ENCODE data around the gene CLEC4F. TPM values are rescaled to one million over a fixed set of nuclear protein-coding genes. Genes with fewer than 3 reads are reported as not detected.

The CLEC4F gene
- total and polyA plus RNA-seq, 2 of the 13 experiments (the other 11 are each of a cell fraction or from before 2014, with no cell fraction given), result 0.12 to 0.13 TPM

DNA sequence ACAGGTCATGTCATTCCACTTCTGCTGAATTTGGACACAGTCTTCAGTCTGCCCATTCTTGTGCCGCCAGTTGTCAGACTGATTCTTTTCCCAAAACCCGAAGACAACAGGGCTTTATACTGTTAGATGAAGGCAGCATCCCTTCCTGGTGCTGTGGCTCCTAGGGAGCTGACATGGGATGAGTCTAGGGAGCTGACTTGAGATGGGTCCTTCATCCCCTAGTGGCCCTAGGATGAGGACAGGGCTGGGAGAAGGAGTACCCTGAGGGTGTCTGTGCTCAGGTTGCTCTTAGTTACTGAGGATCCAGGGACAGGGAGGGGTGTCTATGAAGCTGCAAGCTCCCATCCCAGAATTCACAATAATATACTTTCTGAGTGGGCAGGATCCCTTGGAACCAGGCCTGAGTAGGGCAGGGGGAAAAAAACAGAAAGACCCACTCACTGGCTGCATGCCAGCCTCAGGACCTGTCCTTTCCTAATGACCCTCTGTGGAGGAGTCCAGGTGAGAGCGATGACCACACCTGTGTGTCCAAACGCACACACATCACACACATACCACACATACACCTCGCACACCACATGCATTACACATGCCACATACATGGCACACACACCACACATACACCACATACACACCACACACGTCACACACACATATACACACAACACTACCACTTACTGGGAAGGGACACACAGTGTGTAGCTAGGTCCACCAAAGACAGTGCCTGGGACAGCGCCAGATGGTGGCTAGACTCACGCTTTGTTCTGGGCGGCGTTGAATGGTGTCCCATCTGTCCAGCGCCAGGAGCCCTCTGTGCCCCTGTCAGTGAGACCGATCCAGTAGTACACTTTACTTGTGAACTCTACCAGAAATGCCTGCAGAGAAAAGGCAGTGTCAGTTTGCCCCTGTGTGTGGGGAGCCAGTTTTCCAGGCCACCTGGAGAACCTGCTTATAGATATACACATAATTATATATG, 11.1 kb downstream of the CLEC4F start (continued):
- TF ChIP-seq MLXIP (CRISPR knock-in tag; IDR thresholded peaks at IDR 0.05; ENCODE audit: borderline replicate concordance) (no peak), ZBTB8A (CRISPR knock-in tag; IDR thresholded peaks at IDR 0.05; ENCODE audit: borderline replicate concordance, low read depth) (no peak), HNF1A (IDR thresholded peaks at IDR 0.05; ENCODE audit: low read depth) (no peak), HNF1A (CRISPR knock-in tag; IDR thresholded peaks at IDR 0.05; ENCODE audit: borderline replicate concordance) (0 out of 2 replicates have a peak, but pooled peaks have one; percentile 10), ZNF75D (CRISPR knock-in tag; IDR thresholded peaks at IDR 0.05; ENCODE audit: borderline replicate concordance) (no peak), MTF2 (CRISPR knock-in tag; IDR thresholded peaks at IDR 0.05; ENCODE audit: borderline replicate concordance) (no peak), ADNP (CRISPR knock-in tag; IDR thresholded peaks at IDR 0.05) (no peak), EP300 (IDR thresholded peaks at IDR 0.05; ENCODE audit: low read depth in 2 of 2, low read length in 2 of 2) (no peak), EP300 (CRISPR knock-in tag; IDR thresholded peaks at IDR 0.05; ENCODE audit: borderline replicate concordance) (no peak), REXO4 (CRISPR knock-in tag; IDR thresholded peaks at IDR 0.05; ENCODE audit: borderline replicate concordance) (no peak), ZNF317 (CRISPR knock-in tag; IDR thresholded peaks at IDR 0.05) (no peak), TOE1 (CRISPR knock-in tag; IDR thresholded peaks at IDR 0.05) (no peak), SIN3B (IDR thresholded peaks at IDR 0.05; ENCODE audit: low read length) (no peak), CEBPG (CRISPR knock-in tag; IDR thresholded peaks at IDR 0.05) (no peak), SMAD3 (CRISPR knock-in tag; IDR thresholded peaks at IDR 0.05) (0 out of 2 replicates have a peak, but pooled peaks have one; percentile 8), AGO2 (optimal IDR thresholded peaks at IDR 0.05; ENCODE audit: low read depth, low read length) (peak; percentile 42), ZNF432 (CRISPR knock-in tag; IDR thresholded peaks at IDR 0.05; ENCODE audit: borderline replicate concordance) (no peak), SOX13 (IDR thresholded peaks at IDR 0.05) (no peak), SOX13 (CRISPR knock-in tag; conservative IDR thresholded peaks at IDR 0.05 in 1 of 2, IDR thresholded peaks at IDR 0.05 in 1 of 2) (no peak), KMT2A (CRISPR knock-in tag; IDR thresholded peaks at IDR 0.05) (no peak), SOX5 (CRISPR knock-in tag; IDR thresholded peaks at IDR 0.05; ENCODE audit: borderline replicate concordance) (no peak), CENPX (CRISPR knock-in tag; IDR thresholded peaks at IDR 0.05) (no peak), NR2F2 (IDR thresholded peaks at IDR 0.05; ENCODE audit: borderline replicate concordance, low read depth) (peak; percentile 7; the same call in 1 of the 2 replicates), ZNF720 (CRISPR knock-in tag; IDR thresholded peaks at IDR 0.05) (no peak), ZNF251 (CRISPR knock-in tag; IDR thresholded peaks at IDR 0.05) (no peak)

Data from HepG2 (cell line).